ENCODE results near the gene WIF1. TPM values are rescaled to one million over a fixed set of nuclear protein-coding genes. Genes with fewer than 3 reads are reported as not detected.

WIF1 gene
- total RNA-seq, 1 experiment from 2014 or later, result 1.8 TPM

- TF ChIP-seq ATF1 (CRISPR knock-in tag; IDR thresholded peaks at IDR 0.05), result no peak
- no peak for TF ChIP-seq PREB (CRISPR knock-in tag; IDR thresholded peaks at IDR 0.05; ENCODE audit: borderline replicate concordance)
- TF ChIP-seq MYBL2 (CRISPR knock-in tag; IDR thresholded peaks at IDR 0.05), result peak; percentile 81; the same call in 1 of the 2 replicates
- TF ChIP-seq TP53 (CRISPR knock-in tag; IDR thresholded peaks at IDR 0.05), result peak; percentile 73; the same call in 1 of the 2 replicates
- TF ChIP-seq ATF3 (CRISPR knock-in tag; conservative IDR thresholded peaks at IDR 0.05), result 0 out of 2 replicates have a peak, but pooled peaks have one; percentile 29
- peak; percentile 66; the same call in 1 of the 2 replicates for TF ChIP-seq E2F5 (CRISPR knock-in tag; IDR thresholded peaks at IDR 0.05)
- no peak for TF ChIP-seq NFATC4 (CRISPR knock-in tag; IDR thresholded peaks at IDR 0.05)
- peak; percentile 80; the same call in 1 of the 2 replicates for TF ChIP-seq ZBTB21 (CRISPR knock-in tag; IDR thresholded peaks at IDR 0.05; ENCODE audit: borderline replicate concordance)
- TF ChIP-seq RELA (CRISPR knock-in tag; IDR thresholded peaks at IDR 0.05; ENCODE audit: borderline replicate concordance), result peak; percentile 90
- TF ChIP-seq JAZF1 (CRISPR knock-in tag; IDR thresholded peaks at IDR 0.05), result no peak
- peak; percentile 45; the same call in 1 of the 2 replicates for TF ChIP-seq NR2C2 (CRISPR knock-in tag; IDR thresholded peaks at IDR 0.05)
- TF ChIP-seq ATF6 (CRISPR knock-in tag; IDR thresholded peaks at IDR 0.05), result no peak
- TF ChIP-seq ZMAT4 (CRISPR knock-in tag; IDR thresholded peaks at IDR 0.05), result no peak
- peak; percentile 66; the same call in 1 of the 2 replicates for TF ChIP-seq NFE2L1 (CRISPR knock-in tag; IDR thresholded peaks at IDR 0.05)
- TF ChIP-seq PRDM15 (CRISPR knock-in tag; IDR thresholded peaks at IDR 0.05), result no peak
- TF ChIP-seq ZNF423 (CRISPR knock-in tag; IDR thresholded peaks at IDR 0.05), result no peak
- TF ChIP-seq CDX4 (CRISPR knock-in tag; IDR thresholded peaks at IDR 0.05; ENCODE audit: borderline replicate concordance), result no peak
- TF ChIP-seq FOXK1 (CRISPR knock-in tag; IDR thresholded peaks at IDR 0.05), result peak; percentile 66
- peak; percentile 79; the same call in 1 of the 2 replicates for TF ChIP-seq ESRRA (CRISPR knock-in tag; IDR thresholded peaks at IDR 0.05; ENCODE audit: borderline replicate concordance)
- TF ChIP-seq SMAD4 (CRISPR knock-in tag; IDR thresholded peaks at IDR 0.05), result no peak
- no peak; the same call in 1 of the 2 replicates for TF ChIP-seq ZNF232 (CRISPR knock-in tag; IDR thresholded peaks at IDR 0.05)
- peak; percentile 53; the same call in 1 of the 2 replicates for TF ChIP-seq E2F4 (CRISPR knock-in tag; IDR thresholded peaks at IDR 0.05; ENCODE audit: borderline replicate concordance, low read depth)
- no peak for TF ChIP-seq ZNF416 (CRISPR knock-in tag; IDR thresholded peaks at IDR 0.05)
- TF ChIP-seq ZSCAN18 (CRISPR knock-in tag; IDR thresholded peaks at IDR 0.05), result no peak
These were observed at the start of gene WIF1 (continued) for GRCh38 chr12:65121049-65121955.

All from WTC11 (cell line).